NB4 (cell line): ENCODE data around the gene IKZF5.

Source experiments
- DNase-seq: peaks from one replicate; pipeline ENCODE4 v3.0.0; 2010; ENCODE audit warnings: low read depth
- H3K4me3 ChIP-seq: one replicate; pipeline ENCODE4 v1.5.1; 2011; ENCODE audit warnings: mild to moderate bottlenecking, low read depth, low read length, moderate library complexity
- MYC ChIP-seq: IDR thresholded peaks from 2 replicates; pipeline ENCODE4 v1.6.1; 2011; ENCODE audit warnings: low read depth, low read length
- POLR2A ChIP-seq: IDR thresholded peaks from 2 replicates; pipeline ENCODE4 v1.6.1; 2011; ENCODE audit warnings: mild to moderate bottlenecking; ENCODE audit not compliant: insufficient read length; ENCODE audit errors: extremely low read depth
- TF ChIP-seq, protein P1 (sequence below): IDR thresholded peaks from 2 replicates; pipeline ENCODE4 v1.6.1; 2011; ENCODE audit warnings: low read depth, low read length
- TF ChIP-seq, protein P2 (sequence below): IDR thresholded peaks from one replicate; pipeline ENCODE4 v1.5.1; 2012; ENCODE audit warnings: low read depth, low read length

The IKZF5 gene

DNA sequence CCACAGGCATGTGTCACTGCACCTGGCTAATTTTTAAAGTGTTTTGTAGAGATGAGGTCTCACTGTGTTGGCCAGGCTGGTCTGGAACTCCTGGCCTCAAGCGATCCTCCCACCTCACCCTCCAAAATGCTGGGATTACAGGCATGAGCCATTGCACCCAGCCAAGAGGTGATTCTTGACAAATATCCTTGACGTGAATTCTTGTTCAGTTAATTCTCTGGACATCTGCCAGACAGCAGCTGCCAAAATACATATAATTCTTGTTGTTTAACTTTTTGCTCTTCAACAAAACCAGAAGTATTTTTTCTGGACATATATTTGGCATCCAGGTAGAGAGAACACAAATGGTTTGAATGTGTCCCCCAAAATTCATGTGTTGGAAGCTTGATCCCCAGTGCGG, 3.4 kb upstream of the IKZF5 start:
- no peak overlapping the region for H3K4me3 ChIP-seq
- no peak for DNase-seq
- no peak for TF ChIP-seq POLR2A
- TF ChIP-seq, protein P1, sequence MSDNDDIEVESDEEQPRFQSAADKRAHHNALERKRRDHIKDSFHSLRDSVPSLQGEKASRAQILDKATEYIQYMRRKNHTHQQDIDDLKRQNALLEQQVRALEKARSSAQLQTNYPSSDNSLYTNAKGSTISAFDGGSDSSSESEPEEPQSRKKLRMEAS: no peak
- TF ChIP-seq MYC: no peak

DNA sequence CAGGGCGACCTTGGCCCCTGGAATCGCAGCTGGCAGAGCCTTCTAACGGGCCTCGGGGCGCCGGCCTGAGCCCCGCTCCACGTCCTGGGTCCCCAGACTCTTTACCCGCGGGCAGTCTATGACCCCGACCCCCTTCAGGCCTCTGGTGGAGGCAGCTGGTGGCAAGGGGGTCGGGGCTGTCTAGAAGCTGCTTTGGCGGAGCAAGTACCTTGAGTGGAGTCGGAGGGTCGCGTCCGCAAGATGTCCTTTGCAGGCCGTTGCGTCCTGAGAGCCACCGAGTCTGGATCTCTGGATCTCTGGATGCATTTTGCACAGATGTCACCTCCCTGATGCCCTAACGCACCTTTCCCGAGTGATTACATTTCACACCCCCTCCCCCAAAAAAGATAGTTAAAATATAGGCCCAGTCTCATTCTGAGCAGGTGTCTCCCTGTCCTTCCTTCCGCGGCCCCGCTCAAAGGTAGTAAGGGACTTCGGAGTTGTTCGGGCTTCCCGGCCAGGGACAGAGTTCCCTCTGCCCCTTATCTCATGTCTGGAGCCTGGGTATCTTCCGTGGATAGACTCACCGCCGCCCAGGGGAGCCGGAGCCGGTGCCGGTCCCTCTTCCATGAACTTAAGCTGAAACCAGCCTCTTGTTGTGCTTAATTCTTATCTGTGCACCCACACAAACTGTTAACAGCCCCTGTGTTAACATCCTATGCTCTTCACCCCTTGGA, 668 bp upstream of the IKZF5 start:
- peak overlapping the region; percentile 73 for H3K4me3 ChIP-seq
- peak; percentile 25 for DNase-seq
- no peak for TF ChIP-seq POLR2A
- TF ChIP-seq, protein P2, sequence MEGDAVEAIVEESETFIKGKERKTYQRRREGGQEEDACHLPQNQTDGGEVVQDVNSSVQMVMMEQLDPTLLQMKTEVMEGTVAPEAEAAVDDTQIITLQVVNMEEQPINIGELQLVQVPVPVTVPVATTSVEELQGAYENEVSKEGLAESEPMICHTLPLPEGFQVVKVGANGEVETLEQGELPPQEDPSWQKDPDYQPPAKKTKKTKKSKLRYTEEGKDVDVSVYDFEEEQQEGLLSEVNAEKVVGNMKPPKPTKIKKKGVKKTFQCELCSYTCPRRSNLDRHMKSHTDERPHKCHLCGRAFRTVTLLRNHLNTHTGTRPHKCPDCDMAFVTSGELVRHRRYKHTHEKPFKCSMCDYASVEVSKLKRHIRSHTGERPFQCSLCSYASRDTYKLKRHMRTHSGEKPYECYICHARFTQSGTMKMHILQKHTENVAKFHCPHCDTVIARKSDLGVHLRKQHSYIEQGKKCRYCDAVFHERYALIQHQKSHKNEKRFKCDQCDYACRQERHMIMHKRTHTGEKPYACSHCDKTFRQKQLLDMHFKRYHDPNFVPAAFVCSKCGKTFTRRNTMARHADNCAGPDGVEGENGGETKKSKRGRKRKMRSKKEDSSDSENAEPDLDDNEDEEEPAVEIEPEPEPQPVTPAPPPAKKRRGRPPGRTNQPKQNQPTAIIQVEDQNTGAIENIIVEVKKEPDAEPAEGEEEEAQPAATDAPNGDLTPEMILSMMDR: no peak
- TF ChIP-seq MYC: no peak
- TF ChIP-seq, protein P1: no peak

DNA sequence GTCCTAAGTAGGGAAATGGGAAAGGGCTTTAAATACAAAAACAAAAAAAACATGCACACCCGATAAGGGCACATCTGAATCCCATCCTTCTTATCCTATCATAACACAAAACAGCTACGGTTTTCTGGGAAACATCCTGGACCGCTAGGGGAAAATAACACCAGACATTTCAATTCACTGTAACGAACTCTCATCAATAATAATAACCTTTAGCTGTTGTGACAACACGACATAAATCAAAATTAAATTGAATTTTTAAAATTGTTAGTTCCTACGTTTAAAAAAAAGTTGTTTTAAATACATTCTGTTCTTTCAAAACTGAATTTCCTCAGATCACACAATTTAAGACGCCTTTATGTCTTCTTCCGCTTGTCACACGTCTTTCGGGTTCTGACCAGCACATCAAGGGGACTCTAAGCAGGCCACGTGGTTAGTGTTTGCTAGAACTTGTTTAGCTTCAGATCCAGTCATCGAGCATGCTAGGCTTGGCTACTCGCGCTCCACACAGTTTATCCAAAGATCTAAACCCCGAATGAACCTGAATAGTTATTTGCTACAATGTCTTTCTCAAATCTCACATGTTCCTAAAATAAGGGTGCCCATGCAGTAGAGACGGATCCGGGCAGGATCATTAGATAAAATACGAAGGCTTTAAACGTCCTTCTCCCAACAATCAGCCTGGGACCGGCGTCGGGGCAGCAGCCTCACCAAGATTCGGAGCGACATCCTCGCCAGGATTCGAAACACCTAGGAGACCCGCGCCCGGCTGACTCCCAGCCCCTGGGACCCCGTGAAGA, 839 bp downstream of the IKZF5 start:
- peak; percentile 82 for DNase-seq
- H3K4me3 ChIP-seq: peak overlapping the region; percentile 92
- TF ChIP-seq MYC (peak; percentile 84), POLR2A (no peak)
- TF ChIP-seq, protein P2: no peak
- TF ChIP-seq, protein P1: peak; percentile 100

DNA sequence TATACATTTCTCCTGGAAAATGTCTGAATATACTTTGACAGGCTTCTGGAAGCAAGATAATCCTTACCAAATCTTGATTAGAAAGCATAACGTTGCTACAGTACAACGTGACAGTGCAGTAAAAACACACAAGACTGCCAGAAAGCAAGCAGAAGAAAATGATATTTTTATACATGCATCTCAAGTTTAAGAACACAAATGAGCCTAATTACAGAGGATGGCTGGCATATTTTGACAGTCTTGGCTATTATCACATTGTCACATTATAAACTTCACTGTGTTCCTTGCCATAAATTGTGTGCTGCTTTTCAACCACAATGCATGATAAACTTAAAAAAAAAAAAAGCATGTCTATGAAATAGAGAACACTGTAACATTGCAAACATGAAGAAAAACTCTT, 4.3 kb downstream of the IKZF5 start:
- no peak overlapping the region for H3K4me3 ChIP-seq
- TF ChIP-seq POLR2A (no peak), MYC (no peak)
- TF ChIP-seq, protein P1: no peak
- TF ChIP-seq, protein P2: no peak
- DNase-seq: no peak

DNA sequence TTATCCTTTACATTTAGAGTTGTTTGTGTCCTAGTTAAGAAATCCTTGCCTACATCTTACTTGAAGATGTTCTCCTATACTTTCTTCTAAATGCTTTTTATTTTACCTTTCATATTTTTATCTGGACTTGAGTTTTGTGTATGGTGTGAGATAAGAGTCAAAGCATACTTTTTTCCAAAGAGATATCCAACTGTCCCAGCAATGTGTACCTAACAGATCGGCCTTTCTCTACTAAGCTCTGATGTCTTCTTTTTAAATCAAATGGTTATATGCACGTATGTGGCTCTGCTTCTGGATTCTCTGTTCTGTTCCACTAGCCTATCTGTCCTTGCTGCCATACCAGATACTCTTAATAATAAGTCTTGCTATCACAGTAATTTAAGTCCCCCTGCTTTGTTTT, 7.2 kb downstream of the IKZF5 start:
- H3K4me3 ChIP-seq: no peak overlapping the region
- no peak for DNase-seq
- TF ChIP-seq POLR2A (no peak), MYC (no peak)
- TF ChIP-seq, protein P1: no peak
- TF ChIP-seq, protein P2: no peak

DNA sequence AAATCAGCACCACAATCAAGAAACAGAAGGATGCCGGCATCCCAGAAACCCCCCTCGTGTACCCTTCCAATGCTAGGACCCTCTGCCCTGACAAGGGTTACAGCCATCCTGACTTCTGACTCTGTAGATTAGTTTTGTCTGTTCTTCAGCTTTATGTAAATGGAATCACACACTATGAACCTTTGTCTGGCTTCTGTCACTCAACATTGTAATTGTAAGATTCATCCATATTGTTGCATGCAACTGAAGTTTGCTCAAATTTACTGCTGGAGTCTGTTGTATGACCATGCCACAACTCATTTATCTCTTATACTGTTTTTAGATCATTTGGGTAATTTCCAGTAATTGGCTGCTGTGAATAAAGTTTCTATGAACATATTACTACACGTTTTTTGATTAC, 8.4 kb downstream of the IKZF5 start:
- no peak for DNase-seq
- TF ChIP-seq POLR2A (no peak), MYC (no peak)
- TF ChIP-seq, protein P1: no peak
- TF ChIP-seq, protein P2: no peak
- H3K4me3 ChIP-seq: no peak overlapping the region
